ENCODE measurements around the gene ADAMTS15. TPM values are rescaled to one million over a fixed set of nuclear protein-coding genes. Genes with fewer than 3 reads are reported as not detected.

The ADAMTS15 gene
- total and polyA plus RNA-seq, 2 donors (not counting 1 experiment from before 2014, with no cell fraction given), result 18.2 to 24.9 TPM

GRCh38 chr11:130469181-130469580 lies 20.7 kb downstream of the ADAMTS15 start:
- Histone ChIP-seq H3K79me2 (ENCODE audit: control insufficient read depth, insufficient read depth, low read length) (no peaks in the 10 kb centered on the region), H3K9me3 (ENCODE audit: control insufficient read depth, insufficient read depth, low read depth, low read length) (no peaks in the 10 kb centered on the region), H3K36me3 (ENCODE audit: control insufficient read depth, insufficient read depth, low read length) (peaks cover 49% of the 10 kb centered on the region), H3K27me3 (ENCODE audit: control insufficient read depth, insufficient read depth, low read length) (no peaks in the 10 kb centered on the region), H4K20me1 (ENCODE audit: control insufficient read depth, extremely low read depth, insufficient read depth, low read length) (no peaks in the 10 kb centered on the region), H3K4me2 (ENCODE audit: extremely low read depth, insufficient read depth, low read length) (no peak overlapping the region), H3K4me1 (ENCODE audit: control insufficient read depth, extremely low read depth, insufficient read depth, low read length) (no peaks in the 10 kb centered on the region), H3K4me3 (replicated peaks in 1 of 4; ENCODE audit: control extremely low read depth in 1 of 4, insufficient read depth in 1 of 4, low read depth in 3 of 4, low read length in 4 of 4) (no peak overlapping the region), H2AFZ (ENCODE audit: low read length) (no peak overlapping the region), H3K27ac (ENCODE audit: insufficient read depth, low read length) (no peak overlapping the region), H3K9ac (ENCODE audit: insufficient read depth, low read length) (no peak overlapping the region)
- DNase-seq (ENCODE audit: low read depth in 2 of 2), result no peak
- no peak for TF ChIP-seq EZH2 (IDR thresholded peaks at IDR 0.05; ENCODE audit: low read length, missing control alignments)
- TF ChIP-seq, protein P1, sequence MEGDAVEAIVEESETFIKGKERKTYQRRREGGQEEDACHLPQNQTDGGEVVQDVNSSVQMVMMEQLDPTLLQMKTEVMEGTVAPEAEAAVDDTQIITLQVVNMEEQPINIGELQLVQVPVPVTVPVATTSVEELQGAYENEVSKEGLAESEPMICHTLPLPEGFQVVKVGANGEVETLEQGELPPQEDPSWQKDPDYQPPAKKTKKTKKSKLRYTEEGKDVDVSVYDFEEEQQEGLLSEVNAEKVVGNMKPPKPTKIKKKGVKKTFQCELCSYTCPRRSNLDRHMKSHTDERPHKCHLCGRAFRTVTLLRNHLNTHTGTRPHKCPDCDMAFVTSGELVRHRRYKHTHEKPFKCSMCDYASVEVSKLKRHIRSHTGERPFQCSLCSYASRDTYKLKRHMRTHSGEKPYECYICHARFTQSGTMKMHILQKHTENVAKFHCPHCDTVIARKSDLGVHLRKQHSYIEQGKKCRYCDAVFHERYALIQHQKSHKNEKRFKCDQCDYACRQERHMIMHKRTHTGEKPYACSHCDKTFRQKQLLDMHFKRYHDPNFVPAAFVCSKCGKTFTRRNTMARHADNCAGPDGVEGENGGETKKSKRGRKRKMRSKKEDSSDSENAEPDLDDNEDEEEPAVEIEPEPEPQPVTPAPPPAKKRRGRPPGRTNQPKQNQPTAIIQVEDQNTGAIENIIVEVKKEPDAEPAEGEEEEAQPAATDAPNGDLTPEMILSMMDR (conservative IDR thresholded peaks at IDR 0.05 in 1 of 2, IDR thresholded peaks at IDR 0.05 in 1 of 2; ENCODE audit: low read depth in 1 of 2, low read length in 2 of 2), result no peak

DNA sequence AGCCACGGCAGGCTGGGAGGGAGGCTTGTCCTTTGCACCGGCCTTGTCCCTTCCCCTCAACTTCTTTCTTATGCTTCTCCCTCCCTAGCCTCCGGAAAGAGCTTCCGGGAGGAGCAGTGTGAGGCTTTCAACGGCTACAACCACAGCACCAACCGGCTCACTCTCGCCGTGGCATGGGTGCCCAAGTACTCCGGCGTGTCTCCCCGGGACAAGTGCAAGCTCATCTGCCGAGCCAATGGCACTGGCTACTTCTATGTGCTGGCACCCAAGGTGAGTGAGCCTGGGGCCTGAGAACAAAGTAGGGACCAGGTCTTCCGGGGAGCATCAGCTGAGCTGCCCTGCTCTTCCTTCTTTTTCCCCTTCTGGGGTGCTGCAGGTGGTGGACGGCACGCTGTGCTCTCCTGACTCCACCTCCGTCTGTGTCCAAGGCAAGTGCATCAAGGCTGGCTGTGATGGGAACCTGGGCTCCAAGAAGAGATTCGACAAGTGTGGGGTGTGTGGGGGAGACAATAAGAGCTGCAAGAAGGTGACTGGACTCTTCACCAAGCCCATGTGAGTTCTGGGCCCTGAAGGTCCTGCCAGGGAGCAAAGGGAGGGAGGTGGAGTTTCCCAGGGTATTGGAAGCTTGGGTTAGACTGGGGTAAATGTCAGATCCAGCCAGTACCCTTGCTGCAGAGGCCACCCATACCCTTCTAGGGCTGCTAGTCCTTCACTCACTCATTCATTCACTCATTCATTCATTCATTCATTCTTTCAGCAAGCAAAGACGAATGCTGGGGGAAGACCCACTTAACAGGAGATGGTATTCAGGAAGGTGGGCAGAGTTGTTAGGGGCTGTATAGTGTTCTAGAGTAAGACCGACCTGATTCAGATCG lies 22.6 kb downstream of the ADAMTS15 start:
- TF ChIP-seq, protein P1 (conservative IDR thresholded peaks at IDR 0.05 in 1 of 2, IDR thresholded peaks at IDR 0.05 in 1 of 2; ENCODE audit: low read depth in 1 of 2, low read length in 2 of 2), result no peak
- no peak for TF ChIP-seq EZH2 (IDR thresholded peaks at IDR 0.05; ENCODE audit: low read length, missing control alignments)
- Histone ChIP-seq H2AFZ (ENCODE audit: low read length) (no peak overlapping the region), H3K79me2 (ENCODE audit: control insufficient read depth, insufficient read depth, low read length) (no peaks in the 10 kb centered on the region), H3K4me3 (replicated peaks in 1 of 4; ENCODE audit: control extremely low read depth in 1 of 4, insufficient read depth in 1 of 4, low read depth in 3 of 4, low read length in 4 of 4) (no peak overlapping the region), H3K27ac (ENCODE audit: insufficient read depth, low read length) (no peak overlapping the region), H3K36me3 (ENCODE audit: control insufficient read depth, insufficient read depth, low read length) (peaks cover 53% of the 10 kb centered on the region), H3K27me3 (ENCODE audit: control insufficient read depth, insufficient read depth, low read length) (no peaks in the 10 kb centered on the region), H3K4me2 (ENCODE audit: extremely low read depth, insufficient read depth, low read length) (no peak overlapping the region), H4K20me1 (ENCODE audit: control insufficient read depth, extremely low read depth, insufficient read depth, low read length) (no peaks in the 10 kb centered on the region), H3K4me1 (ENCODE audit: control insufficient read depth, extremely low read depth, insufficient read depth, low read length) (no peaks in the 10 kb centered on the region), H3K9ac (ENCODE audit: insufficient read depth, low read length) (no peak overlapping the region), H3K9me3 (ENCODE audit: control insufficient read depth, insufficient read depth, low read depth, low read length) (no peaks in the 10 kb centered on the region)
- DNase-seq (ENCODE audit: low read depth in 2 of 2), result no peak

DNA sequence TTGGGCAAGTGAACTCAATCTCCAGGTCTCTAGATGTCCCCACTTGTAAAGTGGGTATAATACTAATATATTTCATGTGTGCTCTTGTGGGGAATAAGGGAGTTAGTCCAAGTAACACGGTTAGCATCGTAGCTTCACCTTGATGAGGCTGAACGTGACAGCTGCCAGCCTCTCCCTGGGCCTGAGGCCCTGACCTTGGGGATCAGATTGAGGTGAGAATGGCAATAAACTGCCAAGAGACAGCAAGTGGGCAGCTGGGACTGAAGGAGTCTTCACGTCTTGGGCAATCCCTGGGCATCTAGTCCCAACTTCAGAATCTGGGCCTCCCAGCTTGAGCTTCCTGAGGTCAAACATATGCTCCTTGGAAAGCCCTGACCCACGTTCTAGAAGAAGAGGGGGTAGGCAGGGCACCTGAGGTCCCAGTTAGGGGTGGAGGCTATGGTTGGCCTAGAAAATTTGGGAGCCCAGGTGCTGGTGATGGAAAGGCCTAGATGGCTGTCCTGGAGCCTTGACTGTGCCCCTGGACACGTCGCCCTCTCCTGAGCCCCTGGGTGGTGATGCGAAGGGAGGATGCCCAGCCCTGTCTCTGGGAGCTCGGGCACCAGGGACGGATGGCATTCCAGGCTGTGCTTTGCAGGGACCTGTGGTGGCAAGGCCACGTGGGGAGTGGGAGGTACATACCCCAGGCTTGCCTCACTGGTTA lies 23.4 kb downstream of the ADAMTS15 start:
- Histone ChIP-seq H3K9me3 (ENCODE audit: control insufficient read depth, insufficient read depth, low read depth, low read length) (no peaks in the 10 kb centered on the region), H3K27me3 (ENCODE audit: control insufficient read depth, insufficient read depth, low read length) (no peaks in the 10 kb centered on the region), H2AFZ (ENCODE audit: low read length) (no peak overlapping the region), H3K4me1 (ENCODE audit: control insufficient read depth, extremely low read depth, insufficient read depth, low read length) (peaks cover 6% of the 10 kb centered on the region), H4K20me1 (ENCODE audit: control insufficient read depth, extremely low read depth, insufficient read depth, low read length) (no peaks in the 10 kb centered on the region), H3K27ac (ENCODE audit: insufficient read depth, low read length) (no peak overlapping the region), H3K9ac (ENCODE audit: insufficient read depth, low read length) (no peak overlapping the region), H3K79me2 (ENCODE audit: control insufficient read depth, insufficient read depth, low read length) (no peaks in the 10 kb centered on the region), H3K4me2 (ENCODE audit: extremely low read depth, insufficient read depth, low read length) (no peak overlapping the region), H3K4me3 (replicated peaks in 1 of 4; ENCODE audit: control extremely low read depth in 1 of 4, insufficient read depth in 1 of 4, low read depth in 3 of 4, low read length in 4 of 4) (no peak overlapping the region), H3K36me3 (ENCODE audit: control insufficient read depth, insufficient read depth, low read length) (peaks cover 51% of the 10 kb centered on the region)
- no peak for TF ChIP-seq EZH2 (IDR thresholded peaks at IDR 0.05; ENCODE audit: low read length, missing control alignments)
- TF ChIP-seq, protein P1 (conservative IDR thresholded peaks at IDR 0.05 in 1 of 2, IDR thresholded peaks at IDR 0.05 in 1 of 2; ENCODE audit: low read depth in 1 of 2, low read length in 2 of 2), result no peak
- DNase-seq (ENCODE audit: low read depth in 2 of 2), result no peak
